GM18508 (cell line): Measurements from ENCODE around the gene ULK3.

ENCODE experiments used
- ATAC-seq: cut with Tn5 transposase; IDR thresholded peaks from one replicate; pipeline ENCODE4 v1.9.1; 2021; ENCODE audit warnings: moderate number of reproducible peaks; ENCODE audit not compliant: insufficient read depth, unreplicated experiment

The ULK3 gene

DNA sequence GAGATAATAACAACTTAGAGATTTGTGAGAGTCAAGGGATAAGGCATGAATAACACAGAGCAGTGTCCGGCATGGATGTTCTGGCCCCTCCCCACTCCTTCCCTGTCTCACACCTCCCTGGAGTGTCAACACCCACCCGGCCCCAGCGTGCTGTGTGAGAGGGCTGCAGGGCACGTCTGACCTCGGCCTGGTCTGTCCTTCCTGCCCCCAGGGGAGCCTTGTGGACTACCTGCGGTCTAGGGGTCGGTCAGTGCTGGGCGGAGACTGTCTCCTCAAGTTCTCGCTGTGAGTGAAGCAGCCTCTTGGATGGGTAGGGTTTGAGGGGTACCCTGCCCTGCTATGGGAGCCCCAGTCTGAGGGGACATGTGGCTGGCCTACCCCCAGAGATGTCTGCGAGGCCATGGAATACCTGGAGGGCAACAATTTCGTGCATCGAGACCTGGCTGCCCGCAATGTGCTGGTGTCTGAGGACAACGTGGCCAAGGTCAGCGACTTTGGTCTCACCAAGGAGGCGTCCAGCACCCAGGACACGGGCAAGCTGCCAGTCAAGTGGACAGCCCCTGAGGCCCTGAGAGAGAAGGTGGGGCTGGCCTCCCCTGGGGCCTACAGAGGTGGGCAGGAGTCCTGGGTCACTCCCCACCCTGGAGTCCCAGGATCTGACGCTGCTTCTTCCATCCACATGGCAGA is 41.5 kb downstream of the ULK3 start:
- ATAC-seq: no peak

DNA sequence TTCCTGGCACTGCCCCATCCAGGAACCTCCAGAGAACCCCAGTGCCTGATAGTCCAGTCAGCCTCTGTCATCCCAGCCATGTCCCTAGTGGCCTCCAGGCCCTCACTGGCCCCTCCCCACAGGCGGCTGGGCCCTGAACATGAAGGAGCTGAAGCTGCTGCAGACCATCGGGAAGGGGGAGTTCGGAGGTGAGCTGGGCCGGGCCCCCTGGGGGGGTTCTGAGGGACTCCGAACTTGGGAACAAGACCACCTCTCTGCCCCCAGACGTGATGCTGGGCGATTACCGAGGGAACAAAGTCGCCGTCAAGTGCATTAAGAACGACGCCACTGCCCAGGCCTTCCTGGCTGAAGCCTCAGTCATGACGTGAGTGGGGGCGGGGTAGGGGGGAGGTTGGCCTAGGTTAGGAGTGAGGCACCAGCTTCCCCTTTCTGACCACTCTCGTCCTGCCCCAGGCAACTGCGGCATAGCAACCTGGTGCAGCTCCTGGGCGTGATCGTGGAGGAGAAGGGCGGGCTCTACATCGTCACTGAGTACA is 42.3 kb downstream of the ULK3 start:
- ATAC-seq: no peak

DNA sequence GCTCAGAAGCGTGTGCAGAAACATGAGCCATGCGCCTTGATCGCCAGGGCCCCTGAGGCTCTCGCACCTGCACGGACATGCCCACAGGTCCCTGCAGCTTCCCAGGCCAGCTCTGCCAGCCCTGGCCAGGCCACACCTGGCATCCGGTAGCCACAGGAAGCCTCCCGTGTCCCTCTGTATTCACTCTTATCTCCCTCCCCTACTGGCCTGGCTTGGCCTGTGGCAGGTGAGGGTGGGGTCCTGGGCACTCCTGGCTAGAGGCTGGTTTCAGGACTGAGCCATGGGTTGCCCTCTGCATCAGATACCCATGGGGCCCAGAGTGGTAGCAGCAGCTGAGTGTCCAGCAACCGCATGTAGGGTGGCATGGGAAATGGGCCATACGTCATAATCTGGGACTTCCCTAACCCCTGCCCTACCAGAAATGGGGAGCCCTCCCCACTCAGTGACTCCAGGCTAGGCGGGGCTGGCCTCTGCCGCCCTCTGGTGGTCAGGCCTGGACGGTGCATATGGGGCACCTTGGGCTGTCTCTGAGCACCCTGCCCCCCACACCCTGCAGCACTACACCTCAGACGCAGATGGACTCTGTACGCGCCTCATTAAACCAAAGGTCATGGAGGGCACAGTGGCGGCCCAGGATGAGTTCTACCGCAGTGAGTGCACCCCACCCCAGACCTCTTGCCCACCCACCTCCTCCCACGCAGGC is 42.9 kb downstream of the ULK3 start:
- no peak for ATAC-seq

DNA sequence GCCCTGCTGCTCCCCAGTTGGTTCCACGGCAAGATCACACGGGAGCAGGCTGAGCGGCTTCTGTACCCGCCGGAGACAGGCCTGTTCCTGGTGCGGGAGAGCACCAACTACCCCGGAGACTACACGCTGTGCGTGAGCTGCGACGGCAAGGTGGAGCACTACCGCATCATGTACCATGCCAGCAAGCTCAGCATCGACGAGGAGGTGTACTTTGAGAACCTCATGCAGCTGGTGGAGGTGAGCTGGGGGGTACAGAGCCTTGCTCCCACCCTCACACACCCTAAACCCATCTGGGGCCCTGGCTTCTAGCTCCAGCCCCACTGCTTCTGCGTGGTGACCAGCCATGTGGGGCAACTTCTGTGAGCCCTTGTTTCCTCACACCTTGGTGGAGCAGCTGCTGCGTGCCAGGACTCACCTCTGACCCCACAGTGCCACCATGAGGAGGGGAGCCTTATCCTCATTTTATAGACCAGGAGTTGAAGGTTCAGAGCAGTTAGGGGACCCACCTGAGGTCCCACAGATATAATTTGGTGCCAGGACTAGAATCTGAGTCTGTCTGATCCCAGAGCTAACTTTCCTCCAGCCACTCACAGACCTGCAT is 43.6 kb downstream of the ULK3 start:
- no peak for ATAC-seq

DNA sequence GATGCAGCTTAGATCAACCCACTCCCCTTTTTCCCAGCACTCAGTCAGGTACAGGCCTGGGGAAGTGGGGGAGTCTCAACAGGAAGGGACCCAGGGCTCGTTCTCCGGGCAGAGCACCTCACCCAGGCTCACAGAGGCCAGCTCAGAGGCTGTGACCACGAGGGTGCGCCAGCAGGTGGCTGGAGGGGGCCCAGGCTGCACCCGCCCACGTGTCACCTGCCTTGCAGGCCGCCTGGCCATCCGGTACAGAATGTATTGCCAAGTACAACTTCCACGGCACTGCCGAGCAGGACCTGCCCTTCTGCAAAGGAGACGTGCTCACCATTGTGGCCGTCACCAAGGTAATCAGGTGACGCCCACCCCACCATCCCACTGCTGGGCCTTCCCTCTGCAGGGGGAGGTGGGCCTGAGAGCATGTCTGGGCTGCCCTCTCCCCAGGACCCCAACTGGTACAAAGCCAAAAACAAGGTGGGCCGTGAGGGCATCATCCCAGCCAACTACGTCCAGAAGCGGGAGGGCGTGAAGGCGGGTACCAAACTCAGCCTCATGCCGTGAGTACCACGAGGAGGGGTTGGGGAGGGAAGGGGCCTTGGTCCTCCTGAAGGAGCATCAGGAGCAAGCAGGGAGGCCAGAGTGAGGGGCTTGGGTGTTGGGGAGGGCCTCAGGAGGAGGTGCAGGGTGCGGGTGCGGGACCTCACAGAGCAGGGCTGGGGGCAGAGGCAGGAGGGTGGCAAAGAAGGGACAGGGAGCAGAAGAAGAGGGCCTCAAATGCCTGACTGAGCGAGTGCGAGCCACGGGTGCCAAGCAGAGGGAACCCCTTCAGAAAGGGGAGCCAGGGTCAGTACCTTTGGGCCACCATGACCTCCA is 44.3 kb downstream of the ULK3 start:
- ATAC-seq: no peak

DNA sequence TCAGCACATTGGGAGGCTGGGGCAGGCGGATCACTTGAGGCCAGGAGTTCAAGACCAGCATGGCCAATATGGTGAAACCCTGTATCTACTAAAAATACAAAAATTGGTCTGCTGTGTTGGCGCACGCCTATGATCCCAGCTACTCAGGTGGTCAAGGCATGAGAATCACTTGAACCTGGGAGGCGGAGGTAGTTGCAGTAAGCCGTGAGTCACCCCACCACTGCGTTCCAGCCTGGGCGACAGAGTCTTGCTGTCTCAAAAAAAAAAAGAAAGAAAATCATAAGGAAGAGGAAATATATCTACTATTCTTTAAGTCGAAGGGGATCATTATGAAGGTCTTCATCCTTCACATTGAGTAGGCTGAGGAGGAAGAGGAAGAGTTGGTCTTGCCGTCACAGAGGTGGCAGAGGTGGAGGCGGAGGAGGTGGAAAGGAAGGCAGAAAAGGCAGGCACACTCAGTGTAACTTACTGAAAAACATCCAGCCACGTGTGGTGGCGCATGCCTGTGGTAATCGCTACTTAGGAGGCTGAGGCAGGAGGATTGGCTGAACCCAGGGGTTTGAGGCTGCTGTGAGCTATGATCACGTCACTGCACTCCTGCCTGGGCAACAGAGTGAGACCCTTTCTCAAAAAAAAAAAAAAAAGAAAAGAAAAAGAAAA is 46.9 kb downstream of the ULK3 start:
- no peak for ATAC-seq

DNA sequence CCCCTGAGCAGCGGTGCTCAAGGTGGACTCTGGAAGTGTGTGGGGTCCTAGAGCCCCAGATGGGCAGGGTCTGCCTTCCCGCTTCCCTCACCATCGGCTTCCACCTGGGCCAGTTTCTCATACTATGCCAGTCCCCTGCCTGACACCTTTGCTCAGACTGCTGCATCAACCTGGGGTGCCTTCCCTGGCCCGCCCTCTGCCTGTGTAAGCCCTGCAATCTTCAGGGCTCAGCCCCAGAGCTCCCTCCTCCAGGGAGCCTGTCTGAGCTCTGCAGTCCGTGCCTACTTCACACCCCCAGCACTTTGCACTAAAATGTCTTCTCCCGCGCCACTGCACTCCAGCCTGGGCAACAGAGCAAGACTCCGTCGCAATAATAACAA is 48.0 kb downstream of the ULK3 start:
- no peak for ATAC-seq

DNA sequence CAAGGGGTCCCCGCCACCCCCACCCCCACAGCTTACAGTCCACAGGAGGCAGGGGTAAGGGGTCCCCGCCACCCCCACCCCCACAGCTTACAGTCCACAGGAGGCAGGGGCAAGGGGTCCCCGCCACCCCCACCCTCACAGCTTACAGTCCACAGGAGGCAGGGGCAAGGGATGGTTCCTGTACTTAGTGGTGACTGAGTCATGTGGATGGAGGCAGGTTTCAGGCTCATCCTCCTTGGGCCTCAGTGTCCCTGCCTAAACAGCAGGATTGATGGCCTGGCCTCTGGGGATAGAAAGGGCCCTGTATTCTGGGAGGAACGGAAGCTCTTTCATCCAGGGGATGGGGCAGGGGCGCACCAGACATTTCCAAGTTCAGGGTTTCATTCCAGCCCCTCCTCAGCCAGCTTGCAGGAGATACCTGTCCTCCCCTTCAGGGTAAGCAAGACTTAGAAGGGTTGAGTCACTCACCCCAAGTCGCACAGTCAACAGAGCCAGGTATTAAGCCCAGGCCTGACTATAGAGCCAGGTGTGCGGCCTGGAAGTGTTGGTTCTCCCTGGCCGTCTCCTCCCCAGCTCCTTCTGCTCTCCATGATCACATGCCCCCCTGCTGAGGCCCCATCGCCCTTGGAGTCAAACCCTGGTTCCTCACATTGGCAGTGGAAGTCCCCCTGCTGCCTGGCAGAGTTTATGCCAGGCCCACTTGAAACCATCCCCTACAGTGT is 48.5 kb downstream of the ULK3 start:
- no peak for ATAC-seq

DNA sequence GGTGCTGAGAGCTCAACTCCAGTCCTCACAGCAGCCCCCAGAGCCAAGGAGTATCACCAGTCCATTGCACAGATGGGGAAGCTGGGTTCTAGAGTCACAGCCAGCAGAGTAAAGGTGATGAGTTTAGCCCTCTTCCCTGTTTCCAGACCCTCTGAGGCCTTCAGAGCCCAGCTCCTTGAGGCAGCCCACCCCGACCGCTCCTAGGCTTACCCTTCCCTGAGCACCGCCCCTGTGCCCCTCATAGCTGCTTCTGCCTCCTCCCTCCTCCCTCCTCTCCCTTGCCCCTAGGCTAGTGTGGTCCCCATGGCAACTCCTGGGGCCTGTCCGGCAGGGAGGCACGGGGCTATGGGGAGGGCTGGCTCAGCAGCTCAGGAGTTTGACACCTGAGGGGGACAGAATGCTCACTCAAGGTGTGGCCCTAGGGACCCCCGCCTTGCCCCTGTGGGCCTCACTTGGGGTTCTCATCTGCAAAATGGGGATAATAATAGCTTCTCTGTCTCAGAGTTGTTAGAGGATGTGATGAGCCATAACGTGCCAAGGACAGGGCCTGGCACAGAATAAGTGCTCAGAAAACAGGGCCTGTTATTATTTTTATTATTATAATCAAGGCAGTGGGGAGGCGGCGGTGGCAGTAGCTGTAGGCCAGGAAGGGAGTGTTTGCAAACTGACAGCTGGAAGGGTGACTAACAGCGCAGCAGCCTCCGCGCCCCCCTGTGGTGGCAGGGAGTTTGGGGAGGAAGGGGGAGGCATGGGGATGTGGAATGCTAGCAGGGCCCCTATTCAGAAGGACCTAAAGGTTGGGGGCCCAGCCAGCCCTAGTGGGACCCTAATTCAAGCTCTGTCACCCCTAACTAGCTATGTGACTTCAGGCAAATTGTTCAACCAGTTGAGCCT is 49.6 kb downstream of the ULK3 start:
- no peak for ATAC-seq

DNA sequence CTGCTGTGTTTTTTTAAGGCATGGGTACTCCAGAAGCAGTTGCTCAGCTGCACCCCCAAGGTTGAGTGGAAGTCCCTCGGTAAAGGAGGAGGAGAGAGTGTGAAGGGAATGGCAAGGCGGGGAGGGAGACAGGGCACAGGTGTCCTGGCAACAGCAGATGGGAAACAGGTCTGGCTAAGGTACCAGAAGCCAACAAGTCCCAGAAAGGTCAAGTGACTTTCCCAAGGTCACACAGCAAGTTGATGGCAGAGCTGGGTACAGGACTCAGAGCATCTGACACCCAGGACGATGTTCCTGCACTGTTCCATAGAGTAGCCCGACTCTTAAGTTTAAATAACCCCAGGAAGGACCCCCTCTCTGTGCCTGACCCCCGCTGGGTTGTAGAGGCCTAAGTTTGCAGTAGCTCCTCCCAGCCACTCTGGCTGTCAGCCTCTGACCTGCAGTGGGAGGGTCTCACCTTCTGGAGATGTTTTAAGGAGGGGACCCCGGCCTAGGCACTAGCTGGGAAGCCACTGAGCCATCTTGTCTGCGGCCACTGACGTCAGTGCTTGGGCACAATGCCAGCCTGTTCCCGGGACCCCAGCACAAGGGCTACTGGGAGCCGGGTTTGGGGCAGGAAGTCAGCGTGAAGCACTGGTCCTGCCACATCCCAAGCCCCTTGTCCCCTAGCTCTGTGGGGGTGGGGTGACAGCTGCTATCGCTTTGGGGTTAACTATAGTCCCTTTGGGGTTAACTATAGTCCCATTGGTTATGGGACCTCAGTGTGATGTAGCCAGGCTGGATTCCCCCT is 50.5 kb downstream of the ULK3 start:
- no peak for ATAC-seq

DNA sequence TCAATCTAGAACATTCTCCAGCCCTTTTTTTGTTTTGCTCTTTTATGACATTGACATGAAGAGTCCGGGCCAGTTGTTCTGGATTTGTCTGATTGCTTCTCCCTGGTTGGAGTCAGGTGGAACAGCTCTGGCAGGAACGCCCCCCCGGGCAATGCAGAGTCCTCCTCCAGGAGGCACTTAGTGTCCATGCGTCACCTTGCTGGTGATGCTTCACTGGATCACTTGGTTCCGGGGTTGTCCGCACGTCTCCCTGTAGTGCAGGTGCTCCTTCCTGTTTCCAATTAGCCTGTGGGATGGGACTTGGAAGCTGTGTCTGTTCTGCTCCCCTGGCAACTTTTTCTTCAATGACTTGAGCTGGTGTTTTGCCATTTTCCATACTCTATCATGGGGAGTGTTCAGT is 51.3 kb downstream of the ULK3 start:
- no peak for ATAC-seq

DNA sequence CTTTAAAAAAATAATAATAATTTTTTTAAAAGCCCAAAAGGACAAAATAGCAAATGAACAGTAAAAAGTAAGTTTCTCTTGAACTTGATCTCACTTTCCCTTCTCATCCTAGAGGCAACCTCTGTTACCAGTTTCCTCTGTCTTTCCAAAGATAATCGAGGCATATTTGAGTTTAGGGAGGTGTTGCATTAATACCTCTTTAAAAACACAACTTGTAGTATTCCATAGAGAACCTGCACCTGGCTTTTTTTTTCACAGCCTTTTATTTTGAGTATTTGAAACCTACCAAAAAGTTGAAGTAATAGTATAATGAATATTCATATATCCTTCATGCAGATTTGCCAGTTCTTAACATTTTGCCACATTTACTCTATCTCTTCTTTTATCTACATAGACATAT is 51.9 kb downstream of the ULK3 start:
- no peak for ATAC-seq

DNA sequence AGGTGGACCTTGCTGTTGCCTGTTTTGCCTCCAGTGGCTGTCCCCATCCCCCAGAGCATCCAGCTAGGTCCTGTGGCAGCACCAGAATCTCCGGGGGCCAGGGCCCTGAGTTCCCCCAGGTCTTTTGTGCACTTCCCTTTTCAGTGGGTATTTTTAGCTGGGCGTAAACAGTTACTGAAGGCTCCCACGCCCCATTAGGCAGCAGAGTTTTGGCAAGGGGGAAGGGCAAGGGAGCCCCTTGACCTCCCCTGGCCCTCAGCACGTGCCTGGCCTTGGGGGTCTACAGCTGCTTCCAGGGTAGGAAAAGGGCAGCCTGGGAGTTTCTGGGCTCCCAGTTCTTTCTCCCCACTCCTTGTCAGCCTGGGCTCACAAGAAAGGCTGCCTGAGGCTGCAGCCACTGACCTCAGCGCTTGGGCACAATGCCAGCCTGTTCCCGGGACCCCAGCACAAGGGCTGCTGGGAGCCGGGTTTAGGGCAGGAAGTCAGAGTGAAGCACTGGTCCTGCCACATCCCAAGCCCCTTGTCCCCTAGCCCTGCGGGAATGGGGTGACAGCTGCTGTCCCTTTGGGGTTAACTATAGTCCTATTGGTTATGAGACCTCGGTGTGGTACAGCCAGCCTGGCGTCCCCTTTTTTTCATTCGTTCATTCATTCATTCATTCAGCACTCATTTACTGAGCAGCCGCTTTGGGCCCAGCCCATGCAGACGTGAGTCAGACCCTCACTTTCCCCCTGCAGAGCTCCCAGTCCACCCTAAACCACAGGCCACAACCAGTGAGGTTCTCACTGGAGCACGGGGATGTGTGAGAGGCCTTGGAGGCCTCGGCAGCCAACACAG is 52.7 kb downstream of the ULK3 start:
- no peak for ATAC-seq

DNA sequence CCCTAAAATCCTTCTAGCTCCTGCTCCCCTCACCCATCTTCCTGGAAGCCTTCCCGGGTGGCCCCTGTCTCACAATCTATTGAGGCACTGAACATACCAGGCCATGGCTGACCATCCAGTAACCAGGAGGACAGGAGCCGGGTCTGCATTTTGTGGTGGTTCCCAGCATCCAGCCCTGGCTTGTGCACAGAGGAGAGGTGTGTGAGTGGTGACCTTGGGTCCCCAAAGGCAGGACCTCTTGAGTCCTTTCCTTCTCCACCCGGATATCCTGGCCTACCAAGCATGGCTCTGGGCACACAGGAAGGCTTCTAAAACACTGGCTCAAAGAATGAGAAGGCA is 53.2 kb downstream of the ULK3 start:
- no peak for ATAC-seq

DNA sequence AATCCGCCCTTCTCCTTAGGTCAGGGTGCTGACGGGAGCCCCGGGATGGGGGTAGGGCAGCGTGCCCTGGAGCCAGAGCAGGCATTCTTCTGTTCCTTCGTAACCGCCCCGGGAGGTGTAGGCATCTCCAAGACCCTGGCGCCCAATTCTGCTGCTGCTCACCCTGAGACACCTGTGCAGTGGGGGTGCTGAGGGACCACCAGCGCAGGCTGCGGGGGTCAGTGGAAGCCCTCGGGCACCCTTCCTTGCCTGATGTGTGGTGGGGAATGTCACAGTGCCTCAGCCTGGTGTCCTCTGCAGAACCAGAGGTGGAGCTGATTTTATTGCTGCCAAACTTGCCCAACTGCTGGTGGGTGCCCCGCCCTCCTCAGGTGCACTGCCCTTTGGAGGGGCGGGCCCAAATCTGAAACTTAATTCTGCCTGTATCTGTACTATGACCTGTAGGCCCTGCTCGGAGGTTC is 53.8 kb downstream of the ULK3 start:
- ATAC-seq: no peak

DNA sequence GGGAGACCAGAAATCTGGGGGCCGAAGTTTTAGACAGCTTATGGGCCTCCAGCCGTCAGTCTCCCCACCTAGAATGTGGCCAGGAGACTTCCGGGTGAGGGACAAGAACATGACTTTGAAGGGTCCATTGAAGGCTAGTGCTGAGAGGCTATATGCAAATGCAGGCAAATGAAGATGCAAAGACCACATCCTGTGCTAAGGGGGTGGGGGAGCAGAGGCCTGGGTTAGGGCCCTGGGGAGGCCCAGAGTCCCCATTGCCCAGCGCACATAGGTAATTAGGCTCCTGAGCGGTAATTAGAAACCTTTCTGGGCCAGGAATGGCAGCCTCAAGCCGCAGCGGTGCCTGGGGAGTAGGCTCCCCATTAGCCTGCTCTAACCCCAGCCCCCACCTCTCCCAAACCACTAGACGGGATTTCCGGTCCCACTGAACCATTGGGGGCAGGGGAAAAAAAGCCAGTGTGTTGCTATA is 54.2 kb downstream of the ULK3 start:
- ATAC-seq: no peak
